Endothelial cell (in vitro differentiated cells): ENCODE data around the gene KRTAP10-7. TPM values are rescaled to one million over a fixed set of nuclear protein-coding genes. Genes with fewer than 3 reads are reported as not detected.

Experiments
- DNase-seq: peaks from one replicate; pipeline ENCODE4 v3.0.0; 2021; ENCODE audit warnings: low spot score
- H3K27ac Mint-ChIP-seq: one replicate; pipeline ENCODE4 v1.8.0; 2021; ENCODE audit warnings: mixed read lengths, inconsistent platforms; ENCODE audit not compliant: unreplicated experiment
- H3K27me3 Mint-ChIP-seq: one replicate; pipeline ENCODE4 v1.8.0; 2021; ENCODE audit warnings: mild to moderate bottlenecking, moderate library complexity, mixed read lengths, inconsistent platforms; ENCODE audit not compliant: unreplicated experiment
- H3K36me3 Mint-ChIP-seq: one replicate; pipeline ENCODE4 v1.8.0; 2021; ENCODE audit warnings: mild to moderate bottlenecking, low read depth, mixed read lengths, inconsistent platforms; ENCODE audit not compliant: unreplicated experiment
- H3K4me1 Mint-ChIP-seq: one replicate; pipeline ENCODE4 v1.8.0; 2021; ENCODE audit warnings: mild to moderate bottlenecking, mixed read lengths, inconsistent platforms; ENCODE audit not compliant: unreplicated experiment
- H3K4me3 Mint-ChIP-seq: one replicate; pipeline ENCODE4 v1.8.0; 2021; ENCODE audit warnings: mild to moderate bottlenecking, mixed read lengths, inconsistent platforms; ENCODE audit not compliant: unreplicated experiment
- H3K9me3 Mint-ChIP-seq: one replicate; pipeline ENCODE4 v1.8.0; 2021; ENCODE audit warnings: mixed read lengths, inconsistent platforms; ENCODE audit not compliant: unreplicated experiment
- total RNA-seq: library from RNA; stranded (reverse); fragmentation: NEBNext Ultra II Directional; extraction: Animal tissue kit (Norgen Biotek cat#: 25700); gene quantifications from one replicate; pipeline ENCODE4 v1.2.1, GENCODE V29; 2021; ENCODE audit not compliant: unreplicated experiment
- TF ChIP-seq, protein P1 (sequence below): fragments of 200-600 bp; sonication (generic); IDR thresholded peaks from one replicate; pipeline ENCODE4 v1.5.0; 2021; ENCODE audit warnings: antibody characterized with exemption; ENCODE audit not compliant: unreplicated experiment

Gene KRTAP10-7
- total RNA-seq, 1 donor from 2014 or later = not detected

- peak within 1 kb of the TSS; percentile 37 for H3K27ac Mint-ChIP-seq
These were observed 11.7 kb downstream of the KRTAP10-7 start, which contains the start of gene KRTAP10-8 for GRCh38 chr21:44612029-44612486. KRTAP10-8 (plus strand) TSS chr21:44612079; CDS start chr21:44612101, 22 bp downstream.

GRCh38 chr21:44612669-44613229 is 12.4 kb downstream of the KRTAP10-7 start:
- no peak overlapping the region for H3K4me3 Mint-ChIP-seq
- TF ChIP-seq, protein P1, sequence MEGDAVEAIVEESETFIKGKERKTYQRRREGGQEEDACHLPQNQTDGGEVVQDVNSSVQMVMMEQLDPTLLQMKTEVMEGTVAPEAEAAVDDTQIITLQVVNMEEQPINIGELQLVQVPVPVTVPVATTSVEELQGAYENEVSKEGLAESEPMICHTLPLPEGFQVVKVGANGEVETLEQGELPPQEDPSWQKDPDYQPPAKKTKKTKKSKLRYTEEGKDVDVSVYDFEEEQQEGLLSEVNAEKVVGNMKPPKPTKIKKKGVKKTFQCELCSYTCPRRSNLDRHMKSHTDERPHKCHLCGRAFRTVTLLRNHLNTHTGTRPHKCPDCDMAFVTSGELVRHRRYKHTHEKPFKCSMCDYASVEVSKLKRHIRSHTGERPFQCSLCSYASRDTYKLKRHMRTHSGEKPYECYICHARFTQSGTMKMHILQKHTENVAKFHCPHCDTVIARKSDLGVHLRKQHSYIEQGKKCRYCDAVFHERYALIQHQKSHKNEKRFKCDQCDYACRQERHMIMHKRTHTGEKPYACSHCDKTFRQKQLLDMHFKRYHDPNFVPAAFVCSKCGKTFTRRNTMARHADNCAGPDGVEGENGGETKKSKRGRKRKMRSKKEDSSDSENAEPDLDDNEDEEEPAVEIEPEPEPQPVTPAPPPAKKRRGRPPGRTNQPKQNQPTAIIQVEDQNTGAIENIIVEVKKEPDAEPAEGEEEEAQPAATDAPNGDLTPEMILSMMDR = no peak
- no peaks in the 10 kb centered on the region for H3K4me1 Mint-ChIP-seq
- no peak for DNase-seq
- peaks cover 12% of the 10 kb centered on the region for H3K9me3 Mint-ChIP-seq
- H3K36me3 Mint-ChIP-seq = peaks cover 13% of the 10 kb centered on the region
- H3K27me3 Mint-ChIP-seq = peaks cover 4% of the 10 kb centered on the region
- H3K27ac Mint-ChIP-seq = no peak overlapping the region

More at GRCh38 chr21:44612029-44612486, 11.7 kb downstream of the KRTAP10-7 start, which contains the start of gene KRTAP10-8:
- TF ChIP-seq, protein P1 = no peak
- no peak within 1 kb of the TSS for H3K4me3 Mint-ChIP-seq
- peaks cover 4% of the 10 kb centered on the region for H3K27me3 Mint-ChIP-seq
- H3K9me3 Mint-ChIP-seq = peaks cover 12% of the 10 kb centered on the region
- H3K36me3 Mint-ChIP-seq = peaks cover 13% of the 10 kb centered on the region
- H3K4me1 Mint-ChIP-seq = no peaks in the 10 kb centered on the region
- DNase-seq = no peak

- H3K27me3 Mint-ChIP-seq = peaks cover 4% of the 10 kb centered on the region
- H3K4me3 Mint-ChIP-seq = no peak overlapping the region
These were observed 13.2 kb downstream of the KRTAP10-7 start for GRCh38 chr21:44613386-44614155.

DNA sequence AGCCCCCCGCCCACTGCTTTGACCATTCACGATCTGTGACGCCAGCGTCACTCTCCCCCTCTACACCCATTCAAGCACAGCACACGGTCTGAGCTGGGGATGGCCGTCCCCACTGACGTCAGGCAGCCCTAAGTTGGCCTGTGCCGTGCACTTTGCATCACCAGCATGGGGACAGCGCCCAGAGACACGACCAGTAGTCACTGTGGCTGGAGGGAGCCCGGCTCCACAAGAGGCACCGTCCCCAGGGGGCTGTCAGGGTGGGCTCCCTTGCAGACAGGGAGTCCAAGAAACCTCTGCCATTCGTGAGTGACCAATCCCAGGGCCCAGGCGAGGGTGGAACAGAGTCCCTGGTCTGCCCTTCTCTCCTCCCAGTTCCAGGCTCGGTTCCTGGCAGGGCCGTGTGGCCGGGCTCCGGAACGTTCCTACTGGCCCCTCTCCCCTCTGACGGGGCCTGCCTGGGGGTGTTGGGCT is 13.8 kb downstream of the KRTAP10-7 start:
- TF ChIP-seq, protein P1 = no peak
- Mint-ChIP-seq H3K4me3 (no peak overlapping the region), H3K4me1 (peaks cover 7% of the 10 kb centered on the region), H3K36me3 (peaks cover 13% of the 10 kb centered on the region), H3K27ac (no peak overlapping the region), H3K27me3 (peaks cover 4% of the 10 kb centered on the region), H3K9me3 (peaks cover 12% of the 10 kb centered on the region)
- no peak for DNase-seq

More at GRCh38 chr21:44613386-44614155, 13.2 kb downstream of the KRTAP10-7 start:
- Mint-ChIP-seq H3K36me3 (peaks cover 13% of the 10 kb centered on the region), H3K9me3 (peaks cover 12% of the 10 kb centered on the region), H3K27ac (no peak overlapping the region), H3K4me1 (peaks cover 4% of the 10 kb centered on the region)
- TF ChIP-seq, protein P1 = no peak
- DNase-seq = no peak

DNA sequence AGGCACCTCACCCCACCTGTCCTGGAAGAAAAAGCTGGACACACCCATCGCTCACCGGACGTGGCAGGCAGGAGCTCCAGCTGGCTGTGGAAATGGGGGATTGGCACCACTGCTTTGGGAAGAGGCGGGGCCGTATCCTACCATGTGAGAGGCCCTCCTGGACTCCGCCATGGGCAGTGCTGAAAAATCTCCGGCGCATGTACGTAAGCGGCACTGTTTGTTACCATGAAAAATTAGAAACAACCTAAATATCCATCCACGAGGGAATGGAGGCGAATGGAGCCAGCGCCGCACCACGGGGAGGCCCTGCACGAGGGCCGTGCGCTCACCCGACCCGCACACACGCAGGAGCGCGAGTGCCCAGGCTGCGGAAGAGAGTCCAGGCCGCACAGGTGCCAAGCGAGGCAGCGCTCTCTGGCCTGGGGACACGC is 14.6 kb downstream of the KRTAP10-7 start:
- Mint-ChIP-seq H3K4me1 (peaks cover 7% of the 10 kb centered on the region), H3K27ac (no peak overlapping the region)

More for the DNA sequence above, 14.6 kb downstream of the KRTAP10-7 start:
- DNase-seq = no peak
- TF ChIP-seq, protein P1 = no peak
- peaks cover 13% of the 10 kb centered on the region for H3K36me3 Mint-ChIP-seq
- H3K4me3 Mint-ChIP-seq = no peak overlapping the region
- H3K27me3 Mint-ChIP-seq = peaks cover 4% of the 10 kb centered on the region
- peaks cover 9% of the 10 kb centered on the region for H3K9me3 Mint-ChIP-seq
